Stimulated activated CD4-positive, alpha-beta T cell treated with anti-CD3 and anti-CD28 coated beads, TNF-alpha, amount 100 ng/mL, for 24 hours (primary cell): ENCODE data around the gene THEMIS.
"Not testable (repeated sequence)": the region's sequence is repeated elsewhere in the genome, so short reads cannot be mapped to it uniquely, and the experiment has no call there.

Experiments
- DNase-seq, 3 experiments: peaks; one replicate each; pipeline ENCODE4 v3.0.0-alpha.2; 2020; ENCODE audit warnings: low read depth in 3 of 3

THEMIS gene

GRCh38 chr6:127900935-127901334 lies at the start of gene THEMIS:
THEMIS (minus strand) TSS chr6:127901058; CDS start chr6:127900932, 126 bp downstream.
- peak in 1 of 3 experiments; percentile 14 for DNase-seq

- DNase-seq: no peak
These were observed 48.4 kb upstream of the THEMIS start for GRCh38 chr6:127949251-127949650.

- no peak for DNase-seq
These were observed 45.5 kb upstream of the THEMIS start for GRCh38 chr6:127946388-127946787.

GRCh38 chr6:127945434-127946097 lies 44.7 kb upstream of the THEMIS start:
- DNase-seq: no peak

GRCh38 chr6:127941228-127941627 lies 40.4 kb upstream of the THEMIS start:
- DNase-seq: no peak

GRCh38 chr6:127939442-127940066 lies 38.7 kb upstream of the THEMIS start:
- no peak for DNase-seq

GRCh38 chr6:127938701-127939100 lies 37.8 kb upstream of the THEMIS start:
- DNase-seq: no peak

- no peak for DNase-seq
These were observed 36.9 kb upstream of the THEMIS start for GRCh38 chr6:127937747-127938146.

GRCh38 chr6:127937102-127937501 lies 36.2 kb upstream of the THEMIS start:
- DNase-seq: no peak

- no peak for DNase-seq
These were observed 34.1 kb upstream of the THEMIS start for GRCh38 chr6:127934956-127935355.

- DNase-seq: no peak
These were observed 33.3 kb upstream of the THEMIS start for GRCh38 chr6:127933852-127934840.

- DNase-seq: no peak
These were observed 32.3 kb upstream of the THEMIS start for GRCh38 chr6:127933137-127933536.

- DNase-seq: no peak
These were observed 31.9 kb upstream of the THEMIS start for GRCh38 chr6:127932708-127933107.

GRCh38 chr6:127926441-127926840 lies 25.6 kb upstream of the THEMIS start:
- DNase-seq: not testable (repeated sequence)

GRCh38 chr6:127924440-127924839 lies 23.6 kb upstream of the THEMIS start:
- DNase-seq: no peak

- no peak for DNase-seq
These were observed 23.2 kb upstream of the THEMIS start for GRCh38 chr6:127924031-127924430.

GRCh38 chr6:127923135-127923534 lies 22.3 kb upstream of the THEMIS start:
- no peak for DNase-seq

GRCh38 chr6:127921982-127922381 lies 21.1 kb upstream of the THEMIS start:
- DNase-seq: no peak

- no peak for DNase-seq
These were observed 19.9 kb upstream of the THEMIS start for GRCh38 chr6:127920804-127921203.

GRCh38 chr6:127918506-127919427 lies 17.9 kb upstream of the THEMIS start:
- DNase-seq: no peak

GRCh38 chr6:127917766-127918165 lies 16.9 kb upstream of the THEMIS start:
- no peak for DNase-seq
